ENCODE data around the gene RAMP3. TPM values are rescaled to one million over a fixed set of nuclear protein-coding genes. Genes with fewer than 3 reads are reported as not detected.

Gene RAMP3
- total RNA-seq, 2 experiments from 2014 or later: not detected

GRCh38 chr7:45224832-45225231 is 67.2 kb downstream of the RAMP3 start:
- peaks cover 22% of the 10 kb centered on the region for H3K27me3 Mint-ChIP-seq
- H3K27ac Mint-ChIP-seq: no peak overlapping the region
- no peaks in the 10 kb centered on the region for H3K36me3 Mint-ChIP-seq
- H3K4me3 Mint-ChIP-seq: no peak overlapping the region
- DNase-seq (no peak), ATAC-seq (ENCODE audit: low read depth) (no peak)
- no peaks in the 10 kb centered on the region for H3K9me3 Mint-ChIP-seq
- POLR2A ChIA-PET: no interaction called here
- no peaks in the 10 kb centered on the region for H3K4me1 Mint-ChIP-seq

GRCh38 chr7:45225311-45225947 is 67.8 kb downstream of the RAMP3 start:
- POLR2A ChIA-PET: no interaction called here
- ATAC-seq (ENCODE audit: low read depth): no peak
- peaks cover 5% of the 10 kb centered on the region for H3K4me1 Mint-ChIP-seq
- H3K9me3 Mint-ChIP-seq: no peaks in the 10 kb centered on the region
- H3K4me3 Mint-ChIP-seq: no peak overlapping the region
- H3K27ac Mint-ChIP-seq: no peak overlapping the region
- no peak for DNase-seq
- no peaks in the 10 kb centered on the region for H3K36me3 Mint-ChIP-seq
- peaks cover 19% of the 10 kb centered on the region for H3K27me3 Mint-ChIP-seq

DNA sequence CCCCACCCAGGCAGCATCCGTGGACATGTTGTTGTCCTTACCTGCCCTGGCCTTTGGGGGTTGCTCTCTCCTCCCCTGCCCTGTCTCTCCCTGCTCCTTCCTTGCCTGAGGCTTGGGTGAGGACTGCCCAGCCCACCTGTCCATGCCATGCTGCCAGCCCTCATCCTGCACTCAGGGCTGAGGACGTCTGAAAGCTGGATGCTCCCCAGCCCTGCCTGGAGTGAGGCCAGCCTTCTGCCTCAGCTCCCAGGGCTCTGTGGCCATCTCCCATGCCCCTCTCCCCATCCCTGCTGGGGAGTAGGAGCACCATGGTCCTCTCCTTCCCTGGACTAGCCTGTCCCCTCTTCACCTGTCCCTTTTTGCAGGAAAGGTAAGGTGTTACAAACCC is 68.4 kb downstream of the RAMP3 start:
- Mint-ChIP-seq H3K36me3 (no peaks in the 10 kb centered on the region), H3K4me1 (peaks cover 7% of the 10 kb centered on the region), H3K27me3 (peaks cover 19% of the 10 kb centered on the region), H3K4me3 (no peak overlapping the region), H3K9me3 (no peaks in the 10 kb centered on the region), H3K27ac (no peak overlapping the region)
- ATAC-seq (ENCODE audit: low read depth): no peak
- no peak for DNase-seq
- POLR2A ChIA-PET: no interaction called here

DNA sequence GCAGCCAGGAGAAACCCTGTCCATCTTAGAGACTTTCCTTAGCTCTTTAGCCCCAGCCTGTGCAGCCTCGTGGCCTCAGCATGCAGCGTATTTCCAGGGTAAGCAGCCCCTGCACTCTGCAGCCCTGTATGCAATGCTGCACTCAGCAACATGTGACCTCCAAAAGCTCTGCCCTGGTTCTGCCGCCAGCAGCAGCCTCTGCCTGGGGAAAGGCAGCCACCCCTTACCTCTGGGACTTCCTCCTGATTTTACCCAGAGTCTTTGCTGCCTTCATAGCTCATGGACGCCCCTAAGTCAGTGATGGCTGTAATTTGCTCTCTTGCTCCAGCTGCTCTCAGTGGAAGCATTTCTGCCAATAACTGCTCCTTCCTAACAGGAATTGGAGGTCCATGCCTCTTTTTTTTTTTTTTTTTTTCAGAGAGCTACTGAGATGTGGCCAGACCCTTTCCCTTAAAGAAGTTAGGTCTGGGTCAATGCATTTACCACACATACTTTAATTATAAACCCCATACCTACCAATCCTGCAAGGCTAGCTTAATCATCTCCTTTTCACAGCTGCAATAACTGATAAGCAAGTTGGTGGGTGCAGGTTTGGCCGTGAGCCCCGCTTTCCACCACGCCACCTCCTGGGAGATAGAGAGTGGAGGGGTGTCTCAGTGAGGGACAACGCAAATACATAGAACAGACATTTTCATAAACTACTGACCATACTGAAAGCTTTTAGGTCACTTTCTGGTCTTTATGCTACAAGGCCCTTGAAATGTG is 71.7 kb downstream of the RAMP3 start:
- Mint-ChIP-seq H3K36me3 (no peaks in the 10 kb centered on the region), H3K4me3 (no peak overlapping the region), H3K4me1 (peaks cover 7% of the 10 kb centered on the region), H3K27ac (no peak overlapping the region), H3K9me3 (no peaks in the 10 kb centered on the region), H3K27me3 (peaks cover 23% of the 10 kb centered on the region)
- DNase-seq (no peak), ATAC-seq (ENCODE audit: low read depth) (no peak)
- POLR2A ChIA-PET: interaction anchor here (0.6 kb wide), 1 partner anchor 382 kb away, joined by 3 read pairs; no protein-coding TSS in a partner anchor

DNA sequence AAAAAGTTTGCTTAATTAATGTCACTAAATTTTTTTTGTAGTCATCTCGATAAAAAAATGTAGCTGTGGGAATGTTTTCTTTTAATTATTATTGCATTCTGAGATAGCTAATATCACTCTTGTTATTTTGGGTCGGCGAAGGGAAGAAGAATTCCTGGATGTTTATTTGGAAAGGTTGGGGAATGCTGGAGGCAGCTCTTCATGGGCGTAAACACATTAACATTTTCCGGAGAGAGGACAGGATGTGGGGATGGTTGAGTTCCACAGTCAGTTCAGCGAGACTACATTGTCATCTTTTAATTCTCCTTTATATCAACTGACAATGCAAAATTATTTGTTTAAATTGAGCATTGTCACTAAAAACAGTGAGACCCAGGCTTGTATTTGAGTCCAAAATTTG is 72.5 kb downstream of the RAMP3 start:
- Mint-ChIP-seq H3K9me3 (no peaks in the 10 kb centered on the region), H3K4me3 (no peak overlapping the region), H3K4me1 (peaks cover 7% of the 10 kb centered on the region), H3K27ac (no peak overlapping the region), H3K36me3 (no peaks in the 10 kb centered on the region), H3K27me3 (peaks cover 26% of the 10 kb centered on the region)
- POLR2A ChIA-PET: no interaction called here
- no peak for ATAC-seq (ENCODE audit: low read depth)
- no peak for DNase-seq

DNA sequence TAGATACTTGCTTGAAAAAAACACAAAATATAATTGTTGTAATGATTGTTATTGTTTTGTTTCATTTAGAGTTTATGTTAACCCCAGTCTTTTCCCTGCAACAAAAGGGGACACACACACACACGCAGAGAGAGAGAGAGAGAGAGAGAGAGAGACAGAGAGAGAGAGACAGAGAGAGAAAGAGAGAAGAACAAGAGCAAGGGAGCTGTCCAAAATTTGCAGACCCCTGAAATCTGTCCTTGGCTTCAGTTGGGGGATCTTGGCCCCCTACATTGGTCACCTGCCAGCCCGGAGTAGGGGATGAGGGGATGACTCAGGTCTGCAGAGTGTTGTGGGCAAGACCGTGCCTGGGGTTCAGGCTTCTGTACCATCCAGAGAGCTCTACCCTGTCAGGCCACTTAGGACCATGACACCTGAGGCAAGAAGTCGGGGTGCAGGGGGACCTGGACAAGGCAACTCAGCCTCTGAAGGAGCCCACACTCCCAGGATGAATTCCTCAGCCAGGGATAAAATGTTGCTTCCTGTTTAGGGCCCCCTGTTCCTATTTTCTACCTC is 73.1 kb downstream of the RAMP3 start:
- POLR2A ChIA-PET: no interaction called here
- no peaks in the 10 kb centered on the region for H3K36me3 Mint-ChIP-seq
- no peak overlapping the region for H3K4me3 Mint-ChIP-seq
- DNase-seq (no peak), ATAC-seq (ENCODE audit: low read depth) (no peak)
- H3K4me1 Mint-ChIP-seq: peaks cover 7% of the 10 kb centered on the region
- H3K27me3 Mint-ChIP-seq: peaks cover 28% of the 10 kb centered on the region
- H3K9me3 Mint-ChIP-seq: no peaks in the 10 kb centered on the region
- no peak overlapping the region for H3K27ac Mint-ChIP-seq

DNA sequence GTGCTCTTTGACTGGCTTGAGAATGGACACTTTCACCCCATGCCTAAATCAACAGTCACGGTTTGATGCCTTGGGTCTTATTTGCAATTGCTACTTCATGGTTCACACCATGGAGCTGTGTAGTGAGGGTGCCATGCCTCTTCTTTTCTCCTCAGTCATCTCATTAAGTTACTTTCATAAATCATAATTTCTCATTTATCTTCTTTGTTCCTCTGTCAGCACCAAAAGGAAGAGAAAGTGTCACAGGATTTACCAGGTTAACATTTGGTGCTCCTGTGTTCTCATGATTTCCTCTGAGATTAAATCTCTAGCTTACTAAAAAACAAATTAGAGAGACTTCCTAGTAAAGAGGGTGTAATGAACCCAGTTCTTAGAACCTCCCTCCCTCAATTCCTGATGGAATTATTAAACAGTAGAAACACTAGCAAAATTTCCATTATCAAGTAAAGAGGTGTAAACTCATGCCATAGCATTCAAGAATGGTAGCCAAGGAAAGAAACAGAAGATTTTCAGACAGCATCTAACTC is 75.7 kb downstream of the RAMP3 start:
- POLR2A ChIA-PET: no interaction called here
- Mint-ChIP-seq H3K4me3 (no peak overlapping the region), H3K27ac (no peak overlapping the region), H3K36me3 (no peaks in the 10 kb centered on the region), H3K27me3 (peaks cover 46% of the 10 kb centered on the region), H3K4me1 (peaks cover 7% of the 10 kb centered on the region), H3K9me3 (no peaks in the 10 kb centered on the region)
- DNase-seq (no peak), ATAC-seq (ENCODE audit: low read depth) (no peak)

Other genes starting within 250 kb of the RAMP3 start
- gene MYO1G, start 178.8 kb upstream of the RAMP3 start, total RNA-seq: 100 to 1,000 TPM; 382 to 403 TPM
- gene CCM2, start 157.6 kb upstream of the RAMP3 start, total RNA-seq: 100 to 1,000 TPM; 126 to 132 TPM
- under 1 TPM; 0.08 to 0.11 TPM for gene NACAD, start 68.8 kb upstream of the RAMP3 start, total RNA-seq
- 100 to 1,000 TPM; 123 to 127 TPM for gene TBRG4, start 46.1 kb upstream of the RAMP3 start, total RNA-seq

Data from activated naive CD8-positive, alpha-beta T cell treated with anti-CD3 and anti-CD28 coated beads, Interleukin-2, amount 10 ng/mL, durations not matched to agents 7 days and 5 days (primary cell).